ENCODE results near the gene DENND1A.

DNA sequence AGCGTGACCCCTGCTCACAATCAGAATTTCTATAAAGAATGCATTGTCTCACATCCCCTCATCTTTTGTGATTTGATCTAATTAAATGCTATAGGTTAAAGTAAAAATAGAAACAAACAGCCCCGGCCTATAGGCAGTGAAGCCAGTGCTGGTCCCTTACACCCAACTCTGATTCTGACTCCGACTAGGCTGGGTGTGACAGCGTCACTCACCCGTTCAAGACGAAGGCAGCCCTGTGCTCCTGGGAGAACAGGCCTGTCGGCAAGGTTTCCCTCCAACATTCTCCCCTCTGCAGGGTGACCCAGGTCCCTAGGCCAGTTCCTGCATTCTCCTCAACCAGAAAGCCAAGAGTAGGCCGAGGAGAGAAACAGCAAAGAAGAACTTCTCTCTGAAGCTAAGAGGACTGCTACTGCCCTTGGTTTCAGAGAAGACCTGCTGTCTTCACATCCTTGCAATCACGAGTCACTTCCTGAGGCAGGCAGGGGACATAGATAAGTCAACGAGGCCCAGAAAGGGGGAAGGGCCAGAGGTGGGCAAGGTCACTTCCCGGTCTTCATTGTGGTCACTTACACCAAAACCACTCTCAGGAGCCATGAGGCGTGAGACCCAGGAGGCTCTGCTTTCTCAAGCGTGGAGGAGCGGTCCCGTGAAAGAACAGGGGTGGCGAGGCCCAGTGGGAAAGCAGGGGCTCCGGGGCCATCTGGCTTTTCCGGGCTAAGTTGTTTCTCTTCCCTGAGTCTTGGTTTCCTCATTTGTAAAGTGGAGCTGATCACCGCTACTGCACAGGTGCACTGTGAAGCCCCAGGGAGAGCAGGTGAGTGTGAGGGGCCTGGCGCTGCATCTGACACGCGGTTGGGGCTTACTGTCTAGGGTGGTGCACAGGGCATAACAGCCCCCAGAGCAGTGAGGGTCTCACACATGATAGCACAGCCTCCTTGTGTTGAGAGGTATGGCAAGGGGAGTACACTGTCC is 373.2 kb downstream of the DENND1A start:
- no peak for TF ChIP-seq CTCF (IDR thresholded peaks at IDR 0.05; ENCODE audit: insufficient read depth, low read length, poor library complexity, severe bottlenecking)
- TF ChIP-seq EZH2phosphoT487 (conservative IDR thresholded peaks at IDR 0.05; ENCODE audit: low read length), result no peak

Data from SU-DHL-6 (cell line).